Heart left ventricle (tissue), 16 donors: ENCODE data around the gene FAM221B. TPM values are rescaled to one million over a fixed set of nuclear protein-coding genes. Genes with fewer than 3 reads are reported as not detected.

ENCODE experiments used
- ATAC-seq, 4 donors: fragments of 200-7000 bp; cut with Tn5 transposase; one replicate each; pipeline ENCODE4 v1.9.1; 2020 to 2022; ENCODE audit warnings: moderate library complexity in 4 of 4, mild to moderate bottlenecking in 3 of 4, moderate number of reproducible peaks in 1 of 4
- DNase-seq, 5 donors: peaks; one replicate each; pipeline ENCODE4 v3.0.0-alpha.2; 2020
- H3K27ac ChIP-seq, 12 donors: fragments of 200-600 bp; sonication (generic) in 4 of 12; one replicate each; pipeline versions ENCODE4 v1.5.0 to v1.8.0; 2016 to 2022; ENCODE audit warnings: mild to moderate bottlenecking in 2 of 12
- H3K27me3 ChIP-seq, 9 donors: fragments of 200-600 bp; sonication (generic) in 2 of 9; one replicate each; pipeline versions ENCODE4 v1.5.1 to v1.8.0; 2016 to 2022; ENCODE audit warnings: mild to moderate bottlenecking in 3 of 9
- H3K36me3 ChIP-seq, 9 donors: fragments of 200-600 bp; sonication (generic) in 2 of 9; one replicate each; pipeline versions ENCODE4 v1.5.0 to v1.8.0; 2018 to 2022; ENCODE audit warnings: mild to moderate bottlenecking in 2 of 9
- H3K4me1 ChIP-seq, 12 donors: fragments of 200-600 bp; sonication (generic) in 4 of 12; one replicate each; pipeline versions ENCODE4 v1.5.0 to v1.8.0; 2016 to 2022; ENCODE audit warnings: mild to moderate bottlenecking in 3 of 12
- H3K4me3 ChIP-seq, 12 donors: fragments of 200-600 bp; sonication (generic) in 4 of 12; one replicate each; pipeline versions ENCODE4 v1.5.0 to v1.8.0; 2017 to 2022; ENCODE audit warnings: mild to moderate bottlenecking in 9 of 12, moderate library complexity in 4 of 12
- H3K9me3 ChIP-seq, 12 donors: fragments of 200-600 bp; sonication (generic) in 4 of 12; one replicate each; pipeline versions ENCODE4 v1.5.0 to v1.8.0; 2016 to 2022; ENCODE audit warnings: mild to moderate bottlenecking in 1 of 12
- CTCF ChIP-seq, 12 donors: fragments of 200-600 bp; sonication (generic) in 4 of 12; IDR thresholded peaks; one replicate each; pipeline versions ENCODE4 v1.5.0 to v1.8.0; 2018 to 2022; ENCODE audit warnings: antibody characterized with exemption in 12 of 12, mild to moderate bottlenecking in 5 of 12
- POLR2A ChIP-seq, 2 donors: fragments of 450-650 bp; IDR thresholded peaks; one replicate each; pipeline ENCODE4 v1.6.1; 2017; ENCODE audit warnings: antibody characterized with exemption in 2 of 2, mild to moderate bottlenecking in 2 of 2, moderate library complexity in 2 of 2
- WGBS, 4 donors: extraction: QIAGEN DNeasy Blood & Tissue Kit in 2 of 4; methylation state at CpG; one replicate each; pipeline versions ENCODE4 v1.1.5 to v1.1.7; 2013 to 2018; 5-methylcytosine and 5-hydroxymethylcytosine counted together
- intact Hi-C, 10 donors: fragments of 100-400 bp; cut with DNase I; formaldehyde crosslinking; loops; one replicate each; pipeline versions ENCODE4 v1.11.1 to v1.14.2; 2022
- polyA plus RNA-seq, 2 donors: library from polyadenylated mRNA; stranded (reverse); fragments of 200-250 nt; gene quantifications; one replicate each; pipeline ENCODE4 v1.2.3, GENCODE V29; 2013
- total RNA-seq, 9 donors: library from RNA; depleted of rRNA in 2 of 9; stranded (reverse); fragments of >200 nt in 2 of 9; fragmentation: NEBNext Ultra II Directional in 3 of 9; extraction: Animal tissue kit (Norgen Biotek cat#: 25700) in 3 of 9; gene quantifications; one replicate each; pipeline versions ENCODE4 v1.1.0 to v1.2.4, GENCODE V29; 2016 to 2023
- donor health status: ischemic (EF 13 %, LVEDD 7.1; RV severe dilation, severe dysfunction).
- donor health status: healthy with polysubstance abuse.
- donor health status: DM: no; HTN: yes; CAD: no.
- donor health status: DM: no; HTN: no; CAD: no.
- donor health status: ischemic (EF 25% LVEDD 6.9; RV normal size, moderate dysfunction).
- donor health status: ischemic (EF 25% LVEDD 5.7; RV mildly dilated, moderate dysfunction).
- donor health status: healthy.
- donor health status: DM: yes; HTN: yes; CAD: no.
- donor health status: ischemic (EF 35%, LVEDD 5.7; RV mildly dilated, moderate dysfunction).
- donor health status: nonischemic (EF 11% LVEDD 7.7; RV severe dilation, severe dysfunction).
- donor health status: DM: yes; HTN: yes; CAD: no.
- donor health status: PGD.
- donor health status: ischemic (EF 29% LVEDD 5.4; RV normal size, mild dysfunction).
- donor health status: nonischemic (EF 23%, LVEDD 6.1; RV moderate dilation, normal function).

The FAM221B gene
- total and polyA plus RNA-seq, 11 donors = not detected

- 60 to 84% (median 82%) methylated on average over 14 to 34 of the region's 34 CpGs for WGBS, 4 donors
- ATAC-seq (peak in 1 of 4 donors; percentile 1), DNase-seq (peak in 4 of 5 donors; percentile 28 to 64 (median 41))
- Histone ChIP-seq H3K4me1 (peaks cover 0 to 46% (median 30%) of the 10 kb centered on the region in 12 donors), H3K4me3 (peak overlapping the region; percentile 45 to 96 (median 68)), H3K27ac (peak overlapping the region in 10 of 12 donors; percentile 27 to 88 (median 84)), H3K9me3 (no peaks in the 10 kb centered on the region), H3K27me3 (peaks cover 0 to 7% (median 0%) of the 10 kb centered on the region in 9 donors), H3K36me3 (peaks cover 0 to under 1% (median 0%) of the 10 kb centered on the region in 9 donors)
- intact Hi-C loops = loop anchor here in 2 of 10 donors (5.0 to 10.0 kb wide), 2 partner anchors 35 to 233 kb away; partner anchors contain the start of genes FAM221B (in 1 of the 2) and TMEM8B (in 1 of the 2)
- no peak for TF ChIP-seq CTCF (IDR thresholded peaks at IDR 0.05)
- TF ChIP-seq POLR2A (IDR thresholded peaks at IDR 0.05) = no peak
These were observed 36.3 kb downstream of the FAM221B start for GRCh38 chr9:35792024-35792813.

GRCh38 chr9:35791297-35791921, 37.1 kb downstream of the FAM221B start, which contains the start of gene NPR2:
Gene NPR2 (plus strand): TSS chr9:35791591. CDS start chr9:35792409, 818 bp downstream.
- no peaks in the 10 kb centered on the region for H3K9me3 ChIP-seq
- H3K27ac ChIP-seq = peak within 1 kb of the TSS; percentile 27 to 88 (median 82)
- H3K4me1 ChIP-seq = peaks cover 0 to 46% (median 30%) of the 10 kb centered on the region in 12 donors
- peaks cover 0 to 4% (median 0%) of the 10 kb centered on the region in 9 donors for H3K36me3 ChIP-seq
- peak in 1 of 12 donors; percentile 9 for TF ChIP-seq CTCF (IDR thresholded peaks at IDR 0.05)
- peak in 1 of 2 donors; percentile 30 for TF ChIP-seq POLR2A (IDR thresholded peaks at IDR 0.05)
- H3K27me3 ChIP-seq = peaks cover 0 to 7% (median 0%) of the 10 kb centered on the region in 9 donors
- intact Hi-C loops = loop anchor here (1.0 to 10.0 kb wide), 7 partner anchors 21 to 233 kb away; partner anchors contain the start of genes HINT2 (in 3 of the 10), FAM221B (in 1 of the 10), SPAG8 (in 1 of the 10) and TMEM8B (in 1 of the 10)
- 2 to 15% (median 7%) methylated on average over 13 to 64 of the region's 64 CpGs for WGBS, 4 donors
- H3K4me3 ChIP-seq = peak within 1 kb of the TSS; percentile 45 to 96 (median 68)
- ATAC-seq (peak in 3 of 4 donors; percentile 45 to 78 (median 75)), DNase-seq (peak; percentile 52 to 69 (median 62))

- no peak for TF ChIP-seq POLR2A (IDR thresholded peaks at IDR 0.05)
- TF ChIP-seq CTCF (IDR thresholded peaks at IDR 0.05) = peak; percentile 75 to 92 (median 84)
- DNase-seq (peak; percentile 68 to 82 (median 75)), ATAC-seq (peak; percentile 81 to 92 (median 88))
- H3K27me3 ChIP-seq = peaks cover 0 to 7% (median 0%) of the 10 kb centered on the region in 9 donors
- peaks cover 0 to 4% (median 0%) of the 10 kb centered on the region in 9 donors for H3K36me3 ChIP-seq
- H3K27ac ChIP-seq = peak overlapping the region; percentile 27 to 88 (median 82)
- H3K9me3 ChIP-seq = no peaks in the 10 kb centered on the region
- H3K4me3 ChIP-seq = peak overlapping the region in 11 of 12 donors; percentile 63 to 96 (median 68)
- 27 to 45% (median 35%) methylated on average over 37 of the region's 37 CpGs for WGBS, 4 donors
- H3K4me1 ChIP-seq = peaks cover 0 to 46% (median 30%) of the 10 kb centered on the region in 12 donors
- intact Hi-C loops = loop anchor here (1.0 to 10.0 kb wide), 9 partner anchors 22 to 234 kb away; partner anchors contain the start of genes HINT2 (in 3 of the 10), FAM221B (in 1 of the 10), SPAG8 (in 1 of the 10) and TMEM8B (in 1 of the 10)
These were observed 37.9 kb downstream of the FAM221B start for GRCh38 chr9:35790385-35791296.
